H1 (cell line): ENCODE measurements around the gene TTC28.

Source experiments
- ASH2L ChIP-seq: fragments of 200-600, 300-600 bp; sonication (generic); IDR thresholded peaks from one replicate; pipeline ENCODE4 v1.7.1; 2017; ENCODE audit warnings: low read length
- CHD2 ChIP-seq: IDR thresholded peaks from 2 replicates; pipeline ENCODE4 v1.6.1; 2012; ENCODE audit warnings: low read length, improper control_type of control experiment
- CTCF ChIP-seq, 3 experiments: IDR thresholded peaks; 1 replicate in 2 of 3; 2 replicates in 1 of 3; pipeline versions ENCODE4 v1.5.1 to v1.6.1; 2011; ENCODE audit warnings: low read length in 3 of 3, mild to moderate bottlenecking in 3 of 3, inconsistent platforms in 2 of 3, low read depth in 1 of 3, moderate library complexity in 1 of 3; ENCODE audit not compliant: insufficient read depth in 1 of 3; ENCODE audit errors: control extremely low read depth in 1 of 3
- EP300 ChIP-seq, 2 experiments: IDR thresholded peaks; 1 replicate in 1 of 2; 2 replicates in 1 of 2; pipeline ENCODE4 v1.6.1; 2011 to 2012; ENCODE audit warnings: low read depth in 2 of 2, low read length in 2 of 2, mild to moderate bottlenecking in 2 of 2, borderline replicate concordance in 1 of 2, inconsistent platforms in 1 of 2, moderate library complexity in 1 of 2
- EZH2 ChIP-seq: fragments of 200-600 bp; sonication (generic); IDR thresholded peaks from 2 replicates; pipeline ENCODE4 v1.7.1; 2012; ENCODE audit warnings: low read depth, mild to moderate bottlenecking, moderate library complexity, low read length, inconsistent platforms; ENCODE audit not compliant: severe bottlenecking
- JUN ChIP-seq: IDR thresholded peaks from 2 replicates; pipeline ENCODE4 v1.6.1; 2011; ENCODE audit warnings: low read depth, mild to moderate bottlenecking, improper control_type of control experiment, low read length
- JUND ChIP-seq: IDR thresholded peaks from 2 replicates; pipeline ENCODE4 v1.6.1; 2011; ENCODE audit warnings: mild to moderate bottlenecking, improper control_type of control experiment, low read length
- KDM1A ChIP-seq: fragments of 200-600, 300-600 bp; sonication (generic); IDR thresholded peaks from 2 replicates; pipeline ENCODE4 v1.7.1; 2016; ENCODE audit warnings: mild to moderate bottlenecking, low read length, borderline replicate concordance
- MAFK ChIP-seq: IDR thresholded peaks from 2 replicates; pipeline ENCODE4 v1.6.1; 2012; ENCODE audit warnings: low read depth, mild to moderate bottlenecking, improper control_type of control experiment, low read length
- POLR2AphosphoS5 ChIP-seq: IDR thresholded peaks from 2 replicates; pipeline ENCODE4 v1.6.1; 2011; ENCODE audit warnings: low read depth, low read length
- SP4 ChIP-seq: IDR thresholded peaks from 2 replicates; pipeline ENCODE4 v1.6.1; 2012; ENCODE audit warnings: low read length, inconsistent platforms

GRCh38 chr22:28620244-28620922 is 59.3 kb downstream of the TTC28 start:
- TF ChIP-seq SP4, result no peak
- no peak for TF ChIP-seq KDM1A
- no peak for TF ChIP-seq EP300 (IDR thresholded peaks at IDR 0.05; ENCODE audit: borderline replicate concordance in 1 of 2, low read depth in 2 of 2, low read length in 2 of 2)
- no peak for TF ChIP-seq CTCF (IDR thresholded peaks at IDR 0.05; ENCODE audit: control extremely low read depth in 1 of 3, insufficient read depth in 1 of 3, low read depth in 1 of 3, low read length in 3 of 3)
- TF ChIP-seq ASH2L, result no peak
- TF ChIP-seq POLR2AphosphoS5, result no peak
- no peak for TF ChIP-seq JUN
- TF ChIP-seq JUND, result no peak
- no peak for TF ChIP-seq MAFK
- no peak for TF ChIP-seq EZH2
- no peak for TF ChIP-seq CHD2
